Activated CD8-positive, alpha-beta memory T cell treated with anti-CD3 and anti-CD28 coated beads for 36 hours (primary cell): ENCODE data around the gene RNF144B. TPM values are rescaled to one million over a fixed set of nuclear protein-coding genes. Genes with fewer than 3 reads are reported as not detected.

Experiments used
- CTCF ChIA-PET: fragments of 350-600 bp; sonication (Branson Sonifier 250); formaldehyde crosslinking; loops from one replicate; lab custom pipeline; 2021; ENCODE audit warnings: antibody characterized with exemption; lab: Charles Lee
- POLR2A ChIA-PET: fragments of 350-600 bp; sonication (Branson Sonifier 250); formaldehyde crosslinking; loops from one replicate; lab custom pipeline; 2021; ENCODE audit warnings: antibody characterized with exemption; lab: Charles Lee
- total RNA-seq, 2 experiments: library from RNA; stranded (reverse); gene quantifications; one replicate each; pipeline ENCODE4 v1.2.3, GENCODE V29; 2021

The RNF144B gene
- total RNA-seq, 2 experiments from 2014 or later, result 0.36 to 0.61 TPM

- POLR2A ChIA-PET, result no interaction called here
- CTCF ChIA-PET, result no interaction called here
These were observed 109.3 kb downstream of the RNF144B start for GRCh38 chr6:18496462-18496861.

- CTCF ChIA-PET, result no interaction called here
- POLR2A ChIA-PET, result no interaction called here
These were observed 109.9 kb downstream of the RNF144B start for GRCh38 chr6:18497006-18497405.

- ChIA-PET CTCF (interaction anchor here (1.2 kb wide), 1 partner anchor 173 kb away, joined by 3 read pairs; no protein-coding TSS in a partner anchor), POLR2A (no interaction called here)
These were observed 111.3 kb downstream of the RNF144B start for GRCh38 chr6:18498408-18498807.

GRCh38 chr6:18500921-18501662 lies 113.9 kb downstream of the RNF144B start:
- POLR2A ChIA-PET, result no interaction called here
- CTCF ChIA-PET, result no interaction called here

- ChIA-PET POLR2A (no interaction called here), CTCF (no interaction called here)
These were observed 114.5 kb downstream of the RNF144B start for GRCh38 chr6:18501663-18502013.

- ChIA-PET CTCF (interaction anchor here (0.7 to 1.6 kb wide), 4 partner anchors 97 to 184 kb away, joined by 3 to 7 read pairs (median 5); no protein-coding TSS in a partner anchor), POLR2A (no interaction called here)
These were observed 116.0 kb downstream of the RNF144B start for GRCh38 chr6:18503206-18503592.

GRCh38 chr6:18503593-18504231 lies 116.6 kb downstream of the RNF144B start:
- POLR2A ChIA-PET, result no interaction called here

GRCh38 chr6:18504232-18504596 lies 117.1 kb downstream of the RNF144B start:
- ChIA-PET POLR2A (no interaction called here), CTCF (interaction anchor here (1.5 kb wide), 1 partner anchor 185 kb away, joined by 7 read pairs; no protein-coding TSS in a partner anchor)

More at GRCh38 chr6:18503593-18504231, 116.6 kb downstream of the RNF144B start:
- CTCF ChIA-PET, result interaction anchor here (0.9 to 1.6 kb wide), 3 partner anchors 161 to 185 kb away, joined by 4 to 7 read pairs (median 6); no protein-coding TSS in a partner anchor

- CTCF ChIA-PET, result interaction anchor here (0.9 kb wide), 1 partner anchor 183 kb away, joined by 3 read pairs; no protein-coding TSS in a partner anchor
- POLR2A ChIA-PET, result no interaction called here
These were observed 119.3 kb downstream of the RNF144B start for GRCh38 chr6:18506382-18507017.

- ChIA-PET POLR2A (no interaction called here), CTCF (interaction anchor here (0.9 kb wide), 1 partner anchor 183 kb away, joined by 3 read pairs; no protein-coding TSS in a partner anchor)
These were observed 119.9 kb downstream of the RNF144B start for GRCh38 chr6:18507018-18507415.

- POLR2A ChIA-PET, result no interaction called here
- CTCF ChIA-PET, result no interaction called here
These were observed 120.4 kb downstream of the RNF144B start for GRCh38 chr6:18507561-18507960.

- ChIA-PET CTCF (no interaction called here), POLR2A (no interaction called here)
These were observed 122.9 kb downstream of the RNF144B start for GRCh38 chr6:18509871-18510643.

GRCh38 chr6:18510644-18511033 lies 123.5 kb downstream of the RNF144B start:
- ChIA-PET POLR2A (no interaction called here), CTCF (no interaction called here)

GRCh38 chr6:18511211-18511610 lies 124.1 kb downstream of the RNF144B start:
- ChIA-PET CTCF (no interaction called here), POLR2A (no interaction called here)

GRCh38 chr6:18513253-18513798 lies 126.2 kb downstream of the RNF144B start:
- CTCF ChIA-PET, result interaction anchor here (1.2 kb wide), 1 partner anchor 190 kb away, joined by 3 read pairs; no protein-coding TSS in a partner anchor
- POLR2A ChIA-PET, result no interaction called here

- POLR2A ChIA-PET, result no interaction called here
- CTCF ChIA-PET, result interaction anchor here (1.2 kb wide), 1 partner anchor 191 kb away, joined by 3 read pairs; no protein-coding TSS in a partner anchor
These were observed 127.0 kb downstream of the RNF144B start for GRCh38 chr6:18514180-18514579.

- POLR2A ChIA-PET, result no interaction called here
- CTCF ChIA-PET, result no interaction called here
These were observed 128.6 kb downstream of the RNF144B start for GRCh38 chr6:18515767-18516166.
